Fibroblast of upper back skin (primary cell): ENCODE measurements around the gene CDS2.

Experiments used
- DNase-seq: peaks from one replicate; pipeline ENCODE4 v3.0.0-alpha.2; 2013

The CDS2 gene

DNA sequence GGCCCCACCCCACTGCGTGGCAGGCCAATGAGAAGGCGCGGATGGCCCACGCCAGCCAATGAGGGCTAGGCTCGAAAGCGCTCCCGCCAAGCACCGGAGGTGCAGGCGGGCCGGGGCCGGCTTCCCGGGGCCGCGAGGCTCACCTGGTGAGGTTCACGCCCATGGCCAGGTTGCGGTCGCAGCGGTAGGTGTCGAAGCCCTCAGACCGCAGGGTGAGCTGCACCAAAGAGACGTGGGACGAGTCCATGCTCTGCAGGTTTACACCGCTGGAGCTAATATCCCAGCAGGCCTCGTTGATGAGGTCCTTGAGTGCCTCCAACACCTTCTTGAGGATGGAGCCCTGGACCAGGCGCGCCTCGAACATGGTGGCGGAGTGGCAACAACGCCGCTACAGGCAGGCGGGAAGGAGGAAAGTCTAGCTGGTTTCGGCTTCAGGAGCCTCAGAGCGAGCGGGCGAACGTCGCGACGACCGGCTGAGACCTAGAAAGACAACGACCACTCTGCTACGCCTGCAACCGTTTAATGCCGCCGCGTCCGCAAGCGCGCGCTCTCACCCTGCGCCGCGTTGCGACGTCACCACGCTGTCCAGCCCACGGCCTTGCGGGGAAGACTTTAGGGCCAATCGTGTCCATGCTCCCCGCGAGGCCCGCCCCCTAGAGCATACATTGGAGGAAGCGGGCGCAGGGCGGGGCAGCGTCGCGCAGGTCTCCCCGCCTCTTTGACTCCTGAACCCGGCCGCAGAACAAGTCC lies 7.2 kb upstream of the CDS2 start, which contains the start of gene PCNA:
PCNA (minus strand) TSS at position 524 of the 750 bp plus-strand sequence; CDS start at position 364, 160 bp downstream.
- DNase-seq = peak; percentile 96

DNA sequence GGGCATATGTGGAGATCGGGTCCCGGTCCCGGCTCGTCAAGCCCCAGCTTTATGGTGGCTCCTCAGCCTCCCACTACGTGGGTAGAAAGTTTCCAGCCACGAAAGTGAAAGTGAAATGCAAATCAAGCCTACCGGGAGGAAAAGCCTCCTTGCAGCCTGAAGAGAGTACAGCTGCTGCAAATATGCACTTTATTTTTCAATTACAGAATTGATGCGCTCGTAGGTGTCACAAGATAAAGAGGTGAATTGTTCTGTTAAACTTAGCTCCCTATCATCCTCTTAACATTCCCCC lies 6.7 kb upstream of the CDS2 start:
- DNase-seq = no peak

DNA sequence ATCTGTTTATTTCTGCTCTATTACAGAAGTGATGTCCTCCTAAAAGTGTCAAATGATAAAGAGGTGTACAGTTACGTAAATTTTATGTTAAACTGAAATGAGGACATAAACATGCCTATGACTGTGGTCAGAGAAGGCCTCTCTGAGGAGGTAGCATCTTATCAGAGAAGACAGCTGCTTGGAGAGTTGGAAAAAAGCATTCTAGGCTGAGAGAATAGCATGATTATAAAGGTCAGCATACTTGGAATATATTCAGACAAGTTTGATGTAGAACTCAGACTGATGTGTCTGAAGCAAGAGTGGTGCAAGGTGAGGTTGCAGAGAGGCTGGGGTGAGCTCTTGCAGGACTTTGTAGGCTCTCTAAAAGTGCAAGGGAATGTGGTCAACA lies 3.9 kb upstream of the CDS2 start:
- no peak for DNase-seq

DNA sequence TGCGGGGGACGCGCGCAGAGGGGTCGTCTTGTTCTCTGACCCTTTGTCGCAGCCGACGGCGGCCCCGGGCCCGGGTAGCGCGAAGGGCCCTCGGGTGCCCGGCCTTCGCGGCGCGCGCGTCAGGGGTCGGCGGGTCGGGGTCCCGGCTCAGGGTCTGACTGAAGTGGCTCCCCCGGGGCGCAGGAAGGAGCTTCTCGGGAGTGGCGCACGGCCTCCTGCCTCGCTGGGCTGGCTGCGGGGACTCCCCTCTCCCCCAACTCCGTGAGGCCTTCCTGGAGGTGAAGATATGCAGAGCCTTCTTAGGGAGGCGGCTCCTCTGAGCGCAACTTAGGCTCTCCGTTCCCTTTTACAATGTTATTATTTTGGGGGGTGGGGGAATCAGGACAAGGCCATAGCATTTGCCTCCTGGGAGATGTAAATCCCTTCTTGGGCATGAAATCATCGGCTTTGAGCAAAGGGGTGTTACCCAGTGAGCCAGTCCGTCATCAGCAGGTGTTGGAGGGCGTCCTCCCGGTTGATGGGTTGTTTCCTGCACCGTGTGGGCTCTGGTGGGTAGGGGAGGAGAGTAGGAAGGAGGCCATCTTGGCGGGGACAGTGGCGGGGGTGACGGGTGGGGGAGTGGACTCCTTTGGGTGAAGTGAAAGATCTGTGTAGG lies 523 bp downstream of the CDS2 start:
- peak; percentile 24 for DNase-seq

DNA sequence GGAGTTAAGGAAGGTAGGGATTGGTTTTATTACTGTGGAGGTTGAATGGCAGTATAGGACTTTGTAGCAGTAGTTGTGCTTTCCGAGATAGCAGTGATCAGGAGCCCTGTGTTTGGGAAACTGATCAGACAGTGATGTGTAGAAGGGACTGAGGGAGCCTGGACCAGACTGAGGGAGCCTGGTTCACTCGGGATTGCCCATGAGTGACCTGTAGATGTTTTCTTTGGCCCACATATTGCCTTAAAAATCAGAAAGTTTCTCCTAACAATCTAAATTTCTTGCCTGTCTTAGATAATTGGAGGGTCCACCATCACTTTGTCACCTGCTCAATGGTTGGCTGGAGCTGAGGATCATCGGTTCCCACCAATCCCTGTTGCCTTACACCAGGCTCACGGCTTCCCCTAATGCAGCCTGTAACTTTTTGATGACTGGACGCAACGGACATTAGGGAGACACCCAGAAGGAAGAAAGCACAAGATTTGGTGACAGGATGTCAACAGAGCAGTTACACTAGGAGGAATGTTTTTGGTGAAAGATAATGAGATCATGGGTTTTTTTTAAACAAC lies 1.1 kb downstream of the CDS2 start:
- no peak for DNase-seq

DNA sequence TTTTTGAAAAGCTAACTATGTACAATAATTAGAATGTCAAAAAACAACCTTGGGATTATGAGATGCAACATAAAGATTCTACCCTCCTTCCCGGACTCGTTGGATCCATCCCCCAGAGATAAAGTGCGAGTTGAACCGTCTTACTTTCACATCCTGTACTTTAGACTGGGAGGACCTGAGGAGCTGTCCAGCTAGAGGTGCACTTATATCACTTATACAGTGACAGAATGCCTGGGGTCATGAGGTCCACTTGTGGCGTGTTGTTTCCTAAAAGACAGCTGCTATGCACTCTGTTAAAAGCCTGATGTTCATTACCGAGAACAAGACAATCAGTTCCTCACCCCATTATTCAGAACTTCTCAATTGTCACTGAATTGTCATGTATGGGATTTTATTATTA lies 2.1 kb downstream of the CDS2 start:
- no peak for DNase-seq

DNA sequence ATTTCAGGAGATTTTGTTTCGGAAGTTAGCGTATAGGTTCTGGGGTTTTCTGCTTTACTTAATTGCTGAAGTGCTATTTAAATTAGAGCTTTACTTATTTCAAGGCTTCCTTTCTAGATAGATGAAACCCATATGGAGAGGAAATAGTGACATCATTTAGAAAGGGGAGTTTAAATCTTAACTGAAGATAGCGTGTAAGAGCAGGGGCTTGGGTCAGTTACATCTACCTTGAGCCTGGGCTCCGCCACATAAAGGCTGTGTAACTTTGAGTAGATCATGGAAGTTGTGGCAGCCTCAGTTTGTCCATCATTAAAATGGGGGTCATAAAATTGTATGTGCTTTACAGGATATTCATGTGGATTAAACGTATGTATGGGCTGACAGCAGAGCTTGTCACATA lies 4.7 kb downstream of the CDS2 start:
- no peak for DNase-seq

DNA sequence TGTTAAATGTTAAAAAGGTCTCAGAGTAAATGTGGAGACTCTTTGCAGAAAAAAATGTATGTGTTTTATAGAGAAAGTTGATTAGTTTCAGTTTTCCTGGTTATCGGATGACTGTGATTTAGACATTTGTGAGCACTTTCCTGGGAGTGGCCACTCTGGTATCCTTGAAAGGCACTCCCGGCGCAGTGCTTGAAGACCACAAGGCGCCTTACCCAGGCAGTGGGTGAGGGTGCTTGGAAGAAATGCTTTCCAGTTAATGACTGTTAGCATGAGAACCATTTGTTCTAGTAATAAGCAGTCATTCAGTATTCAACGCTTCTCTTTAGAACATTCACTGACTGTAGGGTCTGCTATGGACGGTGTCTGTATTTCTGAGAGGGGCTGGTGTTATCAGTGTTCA lies 7.2 kb downstream of the CDS2 start:
- DNase-seq = no peak

DNA sequence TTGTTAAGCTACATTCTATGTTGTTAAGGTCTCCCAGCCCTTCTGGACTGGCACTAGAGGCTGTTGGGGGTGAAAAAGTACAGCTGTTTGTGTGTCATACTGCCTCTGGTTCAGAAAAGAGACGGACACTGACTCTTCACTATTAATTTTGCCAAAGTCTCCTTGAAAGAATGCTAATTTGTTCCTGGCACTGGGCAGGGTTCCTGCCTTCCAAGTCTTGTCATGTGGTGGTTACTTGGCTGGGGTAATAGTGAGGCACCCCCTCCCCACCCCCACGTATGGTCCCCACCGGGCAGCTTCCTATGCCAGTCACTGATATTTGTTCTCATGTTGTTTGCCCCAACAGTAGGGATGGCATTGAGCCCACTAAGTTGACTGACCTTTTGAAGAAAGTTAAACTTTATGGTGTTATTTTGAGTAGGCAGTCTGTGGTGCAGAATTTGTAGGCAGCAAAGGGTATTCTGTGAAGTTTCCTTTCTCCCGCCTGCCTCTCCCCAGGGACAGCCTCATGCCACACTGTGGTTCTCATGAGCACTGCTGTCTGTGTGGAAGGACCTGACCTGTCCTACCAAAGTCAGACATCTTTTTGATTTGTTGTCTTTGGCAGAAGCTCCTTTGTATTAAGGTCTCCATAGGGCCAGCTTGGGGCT lies 8.7 kb downstream of the CDS2 start:
- DNase-seq = no peak

DNA sequence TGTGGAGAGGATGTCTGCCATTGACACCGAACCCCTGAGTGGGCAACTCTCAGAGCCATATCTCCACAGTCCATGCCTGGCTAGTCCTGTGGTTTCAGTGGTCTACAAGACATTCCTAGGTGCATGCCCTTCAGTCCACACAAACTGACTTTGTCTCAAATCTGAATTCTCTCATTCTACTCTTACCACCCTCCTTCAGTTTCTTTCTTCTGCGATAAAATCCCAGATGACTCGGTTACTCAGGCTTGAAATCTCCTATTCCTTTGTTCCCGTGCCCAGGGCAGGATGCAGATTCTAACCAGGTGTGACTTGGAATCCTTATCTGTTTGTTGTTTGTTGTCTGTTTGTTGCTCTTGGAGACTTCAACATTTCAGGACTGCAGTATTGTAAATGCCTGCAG lies 9.3 kb downstream of the CDS2 start:
- DNase-seq = no peak

DNA sequence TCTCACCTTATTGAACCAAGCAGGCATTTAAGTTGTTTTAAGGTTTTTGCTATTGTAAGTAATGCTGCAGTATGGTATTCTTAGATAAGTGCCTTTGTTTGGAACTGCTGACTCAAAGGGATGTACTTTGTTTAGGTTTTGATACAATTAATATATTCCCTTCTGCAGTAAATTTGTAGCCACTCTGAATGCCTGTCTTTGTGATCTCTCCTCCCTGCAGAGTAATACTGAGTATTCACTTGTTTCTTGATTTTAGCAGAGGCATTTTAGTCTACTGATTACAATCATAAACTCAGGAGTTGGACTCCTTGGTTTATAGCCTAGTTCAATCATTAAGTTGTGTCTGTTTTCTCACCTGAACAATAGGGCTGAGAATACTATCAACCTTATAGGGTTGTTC lies 13.4 kb downstream of the CDS2 start:
- no peak for DNase-seq

DNA sequence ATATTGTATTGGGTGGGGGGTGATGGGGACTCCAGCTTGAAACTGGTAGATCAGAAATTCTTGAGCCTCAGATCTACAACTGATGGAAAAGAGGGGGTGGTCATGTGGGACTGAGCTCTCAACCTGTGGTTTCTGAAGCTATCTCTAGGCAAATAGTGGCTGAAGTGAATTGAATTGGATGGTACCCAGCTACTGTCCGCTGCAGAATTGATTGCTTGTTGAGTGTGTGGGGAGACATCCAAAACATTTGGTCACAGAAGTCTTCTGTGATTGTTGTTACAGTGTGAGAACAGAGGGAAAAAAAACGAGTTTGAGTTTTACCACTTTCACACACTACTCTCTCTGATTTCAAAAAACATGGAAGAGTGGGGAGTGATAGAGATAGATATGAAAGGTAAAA lies 14.8 kb downstream of the CDS2 start:
- DNase-seq = no peak

DNA sequence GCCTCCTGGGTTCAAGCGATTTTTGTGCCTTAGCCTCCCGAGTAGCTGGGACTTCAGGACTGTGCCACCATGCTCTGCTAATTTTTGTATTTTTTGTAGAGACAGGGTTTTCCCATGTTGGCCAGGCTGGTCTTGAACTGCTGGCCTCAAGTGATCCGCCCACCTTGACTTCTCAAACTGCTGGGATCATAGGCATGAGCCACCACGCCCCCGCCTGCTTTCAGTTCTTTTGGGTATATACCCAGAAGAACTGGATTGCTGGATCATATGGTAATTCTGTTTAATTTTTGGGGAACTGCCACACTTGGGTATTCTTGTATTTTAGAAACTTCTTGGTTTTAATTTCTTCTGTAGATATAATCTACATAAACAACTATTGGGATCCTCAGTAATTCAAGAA lies 17.0 kb downstream of the CDS2 start:
- no peak for DNase-seq

DNA sequence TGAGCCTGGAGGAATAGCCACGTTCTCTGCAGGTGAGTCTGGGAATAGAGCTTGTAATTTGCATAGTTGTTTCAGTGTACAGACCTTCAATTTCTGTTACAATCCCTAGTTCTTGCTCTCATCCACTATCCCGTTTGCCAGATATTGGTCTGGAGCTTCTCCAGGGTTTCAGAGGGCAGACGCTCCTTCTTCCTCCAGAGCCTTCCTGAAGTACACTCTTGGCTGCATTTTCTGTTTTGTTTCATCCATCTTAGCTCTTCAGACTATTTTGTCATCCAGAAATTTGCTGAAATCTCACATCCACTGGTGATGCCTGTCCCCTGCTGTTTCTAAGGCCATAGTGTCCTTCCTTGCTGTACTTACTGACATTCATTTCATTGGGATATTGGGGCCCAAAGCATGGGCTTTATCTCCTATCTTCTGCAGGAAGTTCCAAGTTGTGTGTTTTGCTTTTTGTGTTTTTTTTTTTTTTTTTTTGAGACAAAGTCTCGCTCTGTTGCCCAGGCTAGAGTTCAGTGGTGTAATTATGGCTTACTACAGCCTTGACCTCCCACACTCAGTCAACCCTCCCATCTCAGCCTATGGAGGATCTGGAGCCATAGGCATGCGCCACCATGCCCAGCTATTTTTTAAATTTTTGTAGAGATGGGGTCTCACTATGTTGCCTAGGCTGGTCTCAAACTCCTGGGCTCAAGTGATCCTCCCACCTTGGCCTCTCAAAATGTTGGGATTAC lies 18.7 kb downstream of the CDS2 start:
- DNase-seq = no peak

DNA sequence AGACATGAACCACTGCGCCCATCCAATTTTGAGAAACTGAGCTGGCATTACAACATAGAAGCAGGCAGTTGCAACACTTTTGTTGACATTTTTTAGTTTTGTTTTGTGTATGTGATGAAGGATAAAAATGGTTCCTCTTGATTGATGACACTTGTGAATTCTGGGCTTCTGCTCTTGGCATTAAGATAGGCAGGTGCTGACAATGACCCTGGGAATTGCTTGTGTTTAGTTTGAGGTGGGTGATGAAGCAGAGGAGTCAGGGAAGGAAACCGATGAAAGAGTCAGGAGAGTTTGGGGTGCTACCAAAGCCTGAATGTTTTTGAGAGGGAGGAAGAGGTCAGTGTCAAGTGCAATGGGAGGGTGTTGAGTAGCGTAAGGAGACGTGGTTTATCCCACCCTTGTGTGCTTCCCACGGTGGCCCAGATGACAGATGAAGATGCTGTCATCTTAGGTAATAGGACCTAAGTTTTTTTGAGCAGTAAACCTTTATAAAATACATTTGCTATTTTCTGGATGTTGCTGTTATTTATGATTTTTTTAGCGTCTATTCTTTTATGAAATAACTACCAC lies 19.4 kb downstream of the CDS2 start:
- DNase-seq = no peak

DNA sequence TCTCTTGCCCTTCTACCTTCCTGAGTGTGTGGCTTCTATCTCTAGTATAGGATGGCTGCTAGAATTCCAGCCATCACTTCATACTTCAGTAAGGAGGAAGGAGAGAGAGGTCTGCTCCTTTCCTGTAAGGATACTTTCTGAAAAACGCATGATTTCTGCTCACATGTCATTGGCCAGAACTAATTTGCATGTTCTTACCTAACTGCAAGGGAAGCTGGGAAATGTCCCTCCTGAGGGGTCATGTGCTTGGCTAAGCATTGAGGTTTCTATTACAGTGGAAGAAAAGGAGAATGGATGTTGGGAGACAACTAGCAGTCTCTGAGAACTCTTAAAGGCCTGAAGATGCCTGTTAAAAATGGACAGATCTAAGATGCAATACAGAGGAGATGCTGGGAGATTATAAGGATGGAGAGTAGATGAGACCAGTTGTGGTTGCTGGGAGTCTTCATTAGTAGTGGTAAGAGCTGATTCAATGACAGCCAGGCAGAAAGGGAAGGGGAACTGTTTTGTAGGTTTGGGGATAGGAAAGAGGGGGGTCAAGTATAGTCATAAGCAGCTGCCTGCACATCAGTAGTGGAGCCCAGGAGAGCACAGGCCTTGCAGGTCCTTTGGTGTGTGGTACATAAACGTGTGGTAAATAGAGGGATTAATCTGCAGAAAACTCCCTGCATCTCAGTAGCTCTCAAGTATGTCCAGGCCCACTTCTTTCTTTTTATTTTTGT lies 20.2 kb downstream of the CDS2 start:
- no peak for DNase-seq

DNA sequence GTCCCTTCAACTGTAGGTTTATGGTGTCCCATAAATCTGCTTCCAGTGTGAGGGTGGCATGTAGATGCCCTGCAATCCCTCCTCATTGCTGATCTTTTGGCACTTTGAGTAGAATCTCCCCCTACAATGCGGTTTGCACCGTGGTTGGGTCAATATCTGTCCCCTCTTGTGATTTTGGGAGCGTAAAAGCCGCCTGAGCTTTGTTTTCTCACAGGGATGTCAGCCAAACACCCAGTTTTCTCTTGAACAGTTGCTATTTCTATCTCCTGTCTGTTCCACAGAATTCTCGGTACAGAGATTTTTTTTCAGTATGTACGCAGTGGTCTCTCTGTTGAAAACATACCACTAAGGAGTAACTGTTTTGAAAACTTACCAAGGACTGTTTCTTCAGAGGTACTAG lies 21.8 kb downstream of the CDS2 start:
- no peak for DNase-seq

DNA sequence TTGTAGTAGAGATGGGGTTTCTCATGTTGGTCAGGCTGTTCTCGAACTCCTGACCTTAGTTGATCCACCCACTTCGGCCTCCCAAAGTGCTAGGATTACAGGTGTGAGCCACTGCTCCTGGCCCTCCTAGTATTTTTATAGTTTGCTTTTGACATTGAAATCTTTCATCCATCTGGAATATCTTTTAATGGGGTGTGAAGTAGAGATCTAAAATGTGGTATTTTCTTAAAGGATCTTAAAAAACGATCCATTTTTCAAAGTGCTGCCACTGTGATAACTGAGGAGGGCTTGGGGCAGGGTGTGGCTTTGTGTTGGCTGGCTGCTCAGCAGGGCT lies 23.1 kb downstream of the CDS2 start:
- DNase-seq = no peak

DNA sequence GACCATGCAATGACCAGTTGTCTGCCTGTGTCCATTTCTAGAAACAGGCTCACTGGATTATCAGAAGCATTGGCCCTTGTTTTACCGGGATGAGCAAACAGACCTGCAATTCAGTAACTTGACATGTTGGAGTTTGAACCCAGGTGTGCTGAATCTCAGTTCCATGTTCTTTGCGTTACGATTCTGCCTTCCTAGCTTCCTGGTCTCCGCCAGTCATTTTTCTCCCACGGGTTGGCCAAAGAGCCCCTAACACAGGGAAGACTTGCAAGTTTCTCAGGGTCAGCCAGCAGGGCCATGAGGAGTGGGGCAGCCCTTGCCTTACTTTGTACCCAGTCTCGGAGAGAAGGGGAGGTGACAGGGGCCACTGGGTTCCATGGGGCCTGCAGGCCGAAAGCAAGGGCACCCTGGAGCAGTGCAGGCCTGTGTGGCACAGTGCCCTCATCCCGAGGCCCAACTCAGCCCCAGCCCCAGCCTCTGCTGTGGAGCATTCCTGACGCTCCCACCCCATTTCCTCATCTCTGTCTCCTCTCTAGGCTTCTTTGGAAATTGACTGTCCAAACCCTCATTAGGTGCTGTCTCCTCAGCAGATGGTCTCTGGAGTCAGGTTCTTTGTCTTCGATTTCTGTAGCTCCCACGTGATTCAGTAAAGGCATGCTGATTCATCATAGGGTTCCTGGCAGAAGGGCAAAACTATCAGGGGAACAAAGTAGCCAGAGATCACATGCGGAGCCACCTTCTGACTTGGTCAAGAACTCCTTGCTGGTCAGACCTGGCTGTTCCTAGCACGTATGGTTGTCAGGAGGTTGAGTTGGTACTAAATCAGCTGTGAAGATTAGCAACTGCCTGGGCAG lies 23.6 kb downstream of the CDS2 start:
- DNase-seq = peak; percentile 20

DNA sequence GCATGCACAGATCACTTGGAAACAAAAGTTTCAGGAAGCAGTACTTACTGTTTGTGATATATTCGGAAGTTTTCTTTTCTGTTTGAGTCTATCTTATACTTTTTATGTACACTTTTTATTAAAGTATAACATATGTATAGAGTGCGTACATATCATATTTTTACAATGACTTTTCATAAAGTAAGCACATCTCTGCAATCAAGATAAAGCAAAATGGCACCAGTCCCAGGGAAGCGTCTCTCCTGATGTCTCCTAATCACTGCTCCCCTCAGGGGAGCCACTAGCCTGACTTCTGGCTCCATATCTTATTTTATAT lies 26.3 kb downstream of the CDS2 start:
- DNase-seq = no peak

DNA sequence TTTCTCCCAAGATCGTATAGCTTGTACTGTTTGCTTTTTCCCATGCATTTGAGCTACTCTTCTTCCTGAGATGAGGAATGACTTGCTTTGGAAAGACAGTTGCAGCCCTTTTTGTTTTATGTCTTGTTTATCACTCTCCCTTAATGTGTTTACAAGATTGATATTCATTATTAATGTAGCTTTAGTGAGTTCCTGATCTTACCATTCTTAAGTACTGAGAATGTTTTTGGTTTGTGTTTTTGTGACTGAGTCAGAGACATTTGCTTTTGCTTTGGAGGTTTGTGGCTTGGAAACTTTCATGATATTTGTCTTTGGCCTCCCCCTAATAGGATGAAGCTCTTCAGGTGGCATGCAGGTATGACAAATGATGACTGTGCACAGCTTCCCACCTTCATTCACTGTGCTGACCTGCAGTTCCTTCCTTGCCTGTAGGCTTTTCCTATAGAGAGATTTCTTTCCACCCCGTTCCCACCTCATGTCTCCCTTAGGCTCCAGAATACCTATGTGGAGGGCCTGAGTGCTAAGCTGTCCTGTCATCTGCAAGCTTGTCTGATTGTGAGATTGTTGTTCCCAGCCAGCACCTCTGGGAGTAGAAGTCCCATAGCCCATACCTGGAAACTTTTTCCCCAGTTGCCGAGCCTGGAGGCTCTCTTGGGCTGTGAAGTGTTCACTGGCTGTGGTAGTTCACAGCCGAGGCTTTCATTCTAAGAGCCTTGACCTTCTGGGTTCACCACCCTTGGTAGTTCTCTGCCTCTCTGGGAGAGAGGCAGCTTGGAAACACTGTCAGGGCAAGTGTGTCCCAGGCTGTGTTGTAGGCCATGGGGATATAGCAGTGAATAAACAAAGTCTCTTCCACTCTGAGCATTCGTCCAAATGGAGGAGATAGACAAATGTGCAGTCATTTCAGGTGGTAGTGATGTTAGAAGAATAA lies 27.1 kb downstream of the CDS2 start:
- DNase-seq = no peak
